SK-N-SH (cell line): ENCODE measurements around the gene MACROD2.

Source experiments
- FOSL2 ChIP-seq: IDR thresholded peaks from 2 replicates; pipeline ENCODE4 v1.4.0; 2012; ENCODE audit warnings: low read depth, mild to moderate bottlenecking, moderate library complexity, borderline replicate concordance
- REST ChIP-seq: IDR thresholded peaks from 2 replicates; pipeline ENCODE4 v1.6.1; 2012; ENCODE audit warnings: mild to moderate bottlenecking, low read depth, low read length, moderate library complexity

GRCh38 chr20:14913896-14914620 lies 918.7 kb downstream of the MACROD2 start:
- TF ChIP-seq FOSL2 (no peak), REST (no peak)
